ENCODE results near the gene CSF3R. TPM values are rescaled to one million over a fixed set of nuclear protein-coding genes. Genes with fewer than 3 reads are reported as not detected.
A peak's percentile ranks its signal among the peaks of the same experiment; 100 is the strongest.
"Not testable (repeated sequence)": the region's sequence is repeated elsewhere in the genome, so short reads cannot be mapped to it uniquely, and the experiment has no call there.

Gene CSF3R
- polyA plus RNA-seq, 3 donors: 270 to 1,537 (median 447) TPM

DNA sequence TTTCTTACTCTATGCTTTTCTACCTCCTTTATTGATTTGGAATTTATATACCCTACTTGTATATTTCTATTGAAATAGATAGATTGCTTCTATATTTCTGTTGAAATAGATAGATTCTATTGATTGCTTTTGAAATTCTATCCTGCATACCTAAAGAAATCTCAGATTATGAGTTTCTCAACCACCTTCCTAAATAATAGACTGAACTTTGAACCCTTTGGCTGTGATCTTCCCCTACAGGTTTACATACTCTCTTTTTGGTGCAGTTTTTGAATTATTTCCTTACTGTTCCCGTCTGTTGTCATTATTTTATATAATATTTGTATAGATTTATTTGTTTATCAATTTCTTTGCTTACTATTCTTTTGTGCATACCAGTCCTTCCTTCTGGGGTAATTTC is 20.4 kb upstream of the CSF3R start:
- Histone ChIP-seq H3K27me3 (ENCODE audit: control insufficient read depth in 2 of 2, insufficient read depth in 2 of 2, low read length in 2 of 2) (no peaks in the 10 kb centered on the region), H4K20me1 (ENCODE audit: insufficient read depth, low read length) (no peaks in the 10 kb centered on the region), H3K27ac (ENCODE audit: low read depth in 1 of 2, low read length in 2 of 2) (no peak overlapping the region), H3K4me1 (ENCODE audit: control insufficient read depth in 1 of 2, insufficient read depth in 2 of 2, low read length in 2 of 2) (no peaks in the 10 kb centered on the region), H3K79me2 (ENCODE audit: insufficient read depth, low read length) (no peaks in the 10 kb centered on the region), H3K4me3 (replicated peaks in 1 of 3; ENCODE audit: low read depth in 2 of 3, low read length in 3 of 3) (no peak overlapping the region), H3K9me3 (replicated peaks in 1 of 2; ENCODE audit: control insufficient read depth in 1 of 2, insufficient read depth in 1 of 2, low read length in 2 of 2) (no peaks in the 10 kb centered on the region), H3K4me2 (replicated peaks; ENCODE audit: extremely low read depth, low read length, poor library complexity, severe bottlenecking) (no peak overlapping the region), H2AFZ (ENCODE audit: insufficient read depth, low read depth, low read length, poor library complexity, severe bottlenecking) (no peak overlapping the region), H3K9ac (ENCODE audit: insufficient read depth, low read length, poor library complexity, severe bottlenecking) (no peak overlapping the region), H3K36me3 (replicated peaks in 1 of 2; ENCODE audit: control insufficient read depth in 1 of 2, insufficient read depth in 2 of 2, low read length in 2 of 2) (no peaks in the 10 kb centered on the region)
- Mint-ChIP-seq H3K27me3 (ENCODE audit: low read depth in 3 of 3) (peaks cover 3 to 7% (median 3%) of the 10 kb centered on the region in 3 donors), H3K9me3 (peaks cover 0 to 3% (median 0%) of the 10 kb centered on the region in 7 donors), H3K27ac (no peak overlapping the region), H3K4me1 (peaks cover 4% of the 10 kb centered on the region), H3K4me3 (no peak overlapping the region), H3K36me3 (no peaks in the 10 kb centered on the region)
- DNase-seq: no peak
- TF ChIP-seq, protein P1, sequence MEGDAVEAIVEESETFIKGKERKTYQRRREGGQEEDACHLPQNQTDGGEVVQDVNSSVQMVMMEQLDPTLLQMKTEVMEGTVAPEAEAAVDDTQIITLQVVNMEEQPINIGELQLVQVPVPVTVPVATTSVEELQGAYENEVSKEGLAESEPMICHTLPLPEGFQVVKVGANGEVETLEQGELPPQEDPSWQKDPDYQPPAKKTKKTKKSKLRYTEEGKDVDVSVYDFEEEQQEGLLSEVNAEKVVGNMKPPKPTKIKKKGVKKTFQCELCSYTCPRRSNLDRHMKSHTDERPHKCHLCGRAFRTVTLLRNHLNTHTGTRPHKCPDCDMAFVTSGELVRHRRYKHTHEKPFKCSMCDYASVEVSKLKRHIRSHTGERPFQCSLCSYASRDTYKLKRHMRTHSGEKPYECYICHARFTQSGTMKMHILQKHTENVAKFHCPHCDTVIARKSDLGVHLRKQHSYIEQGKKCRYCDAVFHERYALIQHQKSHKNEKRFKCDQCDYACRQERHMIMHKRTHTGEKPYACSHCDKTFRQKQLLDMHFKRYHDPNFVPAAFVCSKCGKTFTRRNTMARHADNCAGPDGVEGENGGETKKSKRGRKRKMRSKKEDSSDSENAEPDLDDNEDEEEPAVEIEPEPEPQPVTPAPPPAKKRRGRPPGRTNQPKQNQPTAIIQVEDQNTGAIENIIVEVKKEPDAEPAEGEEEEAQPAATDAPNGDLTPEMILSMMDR (IDR thresholded peaks at IDR 0.05): no peak
- intact Hi-C loops (cut with micrococcal nuclease): no loop called here
- no CpG with 5 or more reads among the region's 1 CpG for WGBS (ENCODE audit: insufficient coverage)

DNA sequence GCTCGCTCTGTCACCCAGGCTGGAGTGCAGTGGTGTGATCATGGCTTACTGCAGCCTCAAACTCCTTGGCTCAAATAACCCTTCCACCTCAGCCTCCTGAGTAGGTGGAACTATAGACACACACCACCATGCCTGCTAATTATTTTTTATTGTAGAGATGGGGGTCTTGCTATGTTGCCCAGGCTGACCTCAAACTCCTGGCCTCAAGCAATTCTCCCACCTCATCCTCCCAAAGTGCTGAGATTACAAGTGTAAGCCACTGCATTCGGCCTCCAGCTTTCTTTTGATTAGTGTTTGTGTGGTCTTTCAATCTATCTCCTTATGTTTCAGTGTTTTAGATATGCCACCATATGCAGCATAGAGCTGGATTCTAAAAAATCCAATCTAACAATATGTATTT is 19.9 kb upstream of the CSF3R start:
- no peak for DNase-seq
- Mint-ChIP-seq H3K27ac (no peak overlapping the region), H3K9me3 (peaks cover 0 to 3% (median 0%) of the 10 kb centered on the region in 7 donors), H3K4me1 (peaks cover 4% of the 10 kb centered on the region), H3K36me3 (no peaks in the 10 kb centered on the region), H3K4me3 (no peak overlapping the region), H3K27me3 (ENCODE audit: low read depth in 3 of 3) (peaks cover 3 to 6% (median 3%) of the 10 kb centered on the region in 3 donors)
- H3K79me2 ChIP-seq (ENCODE audit: insufficient read depth, low read length): no peaks in the 10 kb centered on the region
- H3K27me3 ChIP-seq (ENCODE audit: control insufficient read depth in 2 of 2, insufficient read depth in 2 of 2, low read length in 2 of 2): no peaks in the 10 kb centered on the region
- H3K9me3 ChIP-seq (replicated peaks in 1 of 2; ENCODE audit: control insufficient read depth in 1 of 2, insufficient read depth in 1 of 2, low read length in 2 of 2): no peaks in the 10 kb centered on the region
- no peak overlapping the region for H3K4me3 ChIP-seq (replicated peaks in 1 of 3; ENCODE audit: low read depth in 2 of 3, low read length in 3 of 3)
- H3K4me1 ChIP-seq (ENCODE audit: control insufficient read depth in 1 of 2, insufficient read depth in 2 of 2, low read length in 2 of 2): no peaks in the 10 kb centered on the region
- no peak overlapping the region for H3K27ac ChIP-seq (ENCODE audit: low read depth in 1 of 2, low read length in 2 of 2)
- no peaks in the 10 kb centered on the region for H4K20me1 ChIP-seq (ENCODE audit: insufficient read depth, low read length)
- no peaks in the 10 kb centered on the region for H3K36me3 ChIP-seq (replicated peaks in 1 of 2; ENCODE audit: control insufficient read depth in 1 of 2, insufficient read depth in 2 of 2, low read length in 2 of 2)
- H3K9ac ChIP-seq (ENCODE audit: insufficient read depth, low read length, poor library complexity, severe bottlenecking): no peak overlapping the region
- no peak overlapping the region for H3K4me2 ChIP-seq (replicated peaks; ENCODE audit: extremely low read depth, low read length, poor library complexity, severe bottlenecking)
- TF ChIP-seq, protein P1 (IDR thresholded peaks at IDR 0.05): no peak
- intact Hi-C loops (cut with micrococcal nuclease): no loop called here
- H2AFZ ChIP-seq (ENCODE audit: insufficient read depth, low read depth, low read length, poor library complexity, severe bottlenecking): no peak overlapping the region
- WGBS (ENCODE audit: insufficient coverage): no CpG with 5 or more reads among the region's 2 CpGs

DNA sequence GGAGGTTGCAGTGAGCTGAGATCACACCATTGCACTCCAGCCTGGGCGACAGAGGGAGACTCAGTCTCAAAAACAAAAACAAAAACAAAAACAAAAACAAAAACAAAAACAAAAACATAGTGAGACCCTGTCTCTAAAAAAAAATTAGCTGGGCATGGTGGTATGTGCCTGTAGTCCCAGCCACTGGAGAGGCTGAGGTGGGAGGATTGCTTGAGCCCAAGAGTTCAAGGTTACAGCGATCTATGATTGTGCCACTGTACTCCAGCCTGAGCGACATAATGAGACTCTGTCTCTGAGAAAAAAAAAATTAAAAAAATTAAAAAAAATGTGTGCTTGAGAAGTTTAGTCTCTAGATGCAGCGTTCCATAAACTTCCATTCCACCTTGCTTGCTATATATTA is 19.2 kb upstream of the CSF3R start:
- intact Hi-C loops (cut with micrococcal nuclease); H3K4me1 Mint-ChIP-seq: not testable (repeated sequence)

More for the DNA sequence above, 19.2 kb upstream of the CSF3R start:
- not testable (repeated sequence) for H3K4me2 ChIP-seq (replicated peaks; ENCODE audit: extremely low read depth, low read length, poor library complexity, severe bottlenecking); DNase-seq; H3K27ac ChIP-seq (ENCODE audit: low read depth in 1 of 2, low read length in 2 of 2); H3K9me3 ChIP-seq (replicated peaks in 1 of 2; ENCODE audit: control insufficient read depth in 1 of 2, insufficient read depth in 1 of 2, low read length in 2 of 2); H3K36me3 ChIP-seq (replicated peaks in 1 of 2; ENCODE audit: control insufficient read depth in 1 of 2, insufficient read depth in 2 of 2, low read length in 2 of 2); H3K27me3 Mint-ChIP-seq (ENCODE audit: low read depth in 3 of 3); H2AFZ ChIP-seq (ENCODE audit: insufficient read depth, low read depth, low read length, poor library complexity, severe bottlenecking); H3K9ac ChIP-seq (ENCODE audit: insufficient read depth, low read length, poor library complexity, severe bottlenecking); H3K4me3 ChIP-seq (replicated peaks in 1 of 3; ENCODE audit: low read depth in 2 of 3, low read length in 3 of 3); H3K4me1 ChIP-seq (ENCODE audit: control insufficient read depth in 1 of 2, insufficient read depth in 2 of 2, low read length in 2 of 2); H4K20me1 ChIP-seq (ENCODE audit: insufficient read depth, low read length); H3K79me2 ChIP-seq (ENCODE audit: insufficient read depth, low read length); H3K27me3 ChIP-seq (ENCODE audit: control insufficient read depth in 2 of 2, insufficient read depth in 2 of 2, low read length in 2 of 2); H3K4me3 Mint-ChIP-seq; H3K36me3 Mint-ChIP-seq; H3K9me3 Mint-ChIP-seq
- peak overlapping the region in 2 of 7 donors; percentile 15 to 53 for H3K27ac Mint-ChIP-seq
- no CpG with 5 or more reads among the region's 4 CpGs for WGBS (ENCODE audit: insufficient coverage)
